SK-N-SH (cell line): ENCODE results near the gene MPIG6B. TPM values are rescaled to one million over a fixed set of nuclear protein-coding genes. Genes with fewer than 3 reads are reported as not detected.
A peak's percentile ranks its signal among the peaks of the same experiment; 100 is the strongest.

Source experiments
- CHD2 ChIP-seq: fragments of 150-350 bp; IDR thresholded peaks from 2 replicates; pipeline ENCODE4 v1.6.1; 2018; ENCODE audit warnings: low read length; ENCODE audit not compliant: partially characterized antibody
- CTCF ChIP-seq: fragments of 200-600 bp; sonication (generic); IDR thresholded peaks from 2 replicates; pipeline ENCODE4 v1.6.1; 2017; ENCODE audit warnings: antibody characterized with exemption, mild to moderate bottlenecking, moderate library complexity
- ELF1 ChIP-seq: IDR thresholded peaks from 2 replicates; pipeline ENCODE4 v1.4.0; 2012
- EP300 ChIP-seq, 2 experiments: IDR thresholded peaks; 2 replicates each; pipeline versions ENCODE4 v1.4.0 to v1.6.1; 2012; ENCODE audit warnings: borderline replicate concordance in 1 of 2, low read depth in 1 of 2, low read length in 1 of 2
- EZH2phosphoT487 ChIP-seq: fragments of 200-600 bp; sonication (generic); IDR thresholded peaks from 2 replicates; pipeline ENCODE4 v1.6.1; 2017; ENCODE audit warnings: low read depth, mixed run types, mild to moderate bottlenecking, antibody characterized with exemption, moderate library complexity, borderline replicate concordance
- FOSL2 ChIP-seq: IDR thresholded peaks from 2 replicates; pipeline ENCODE4 v1.4.0; 2012; ENCODE audit warnings: low read depth, mild to moderate bottlenecking, moderate library complexity, borderline replicate concordance
- FOXJ3 ChIP-seq: sonication (generic); formaldehyde crosslinking; IDR thresholded peaks from 2 replicates; pipeline ENCODE4 v1.5.1; 2020; ENCODE audit warnings: mild to moderate bottlenecking, missing genetic modification reagents
- FOXM1 ChIP-seq: IDR thresholded peaks from 2 replicates; pipeline ENCODE4 v1.4.0; 2012; ENCODE audit warnings: low read depth, mild to moderate bottlenecking
- IRF3 ChIP-seq: fragments of 150-350 bp; IDR thresholded peaks from 2 replicates; pipeline ENCODE4 v1.6.1; 2016; ENCODE audit warnings: mild to moderate bottlenecking, low read depth, low read length
- MAX ChIP-seq: IDR thresholded peaks from 2 replicates; pipeline ENCODE4 v1.4.0; 2012; ENCODE audit warnings: low read depth
- MEF2A ChIP-seq: IDR thresholded peaks from 2 replicates; pipeline ENCODE4 v1.4.0; 2012; ENCODE audit warnings: low read depth, borderline replicate concordance
- MXI1 ChIP-seq: IDR thresholded peaks from 2 replicates; pipeline ENCODE4 v1.6.1; 2012; ENCODE audit warnings: mild to moderate bottlenecking, low read depth, low read length, improper control_type of control experiment
- NRF1 ChIP-seq: IDR thresholded peaks from 2 replicates; pipeline ENCODE4 v1.6.1; 2012; ENCODE audit warnings: low read depth, mild to moderate bottlenecking, low read length
- POLR2AphosphoS5 ChIP-seq: IDR thresholded peaks from 2 replicates; pipeline ENCODE4 v1.6.1; 2012; ENCODE audit warnings: low read depth, low read length
- RCOR1 ChIP-seq: fragments of 150-350 bp; IDR thresholded peaks from 2 replicates; pipeline ENCODE4 v1.6.1; 2017; ENCODE audit warnings: antibody characterized with exemption, low read length
- REST ChIP-seq: IDR thresholded peaks from 2 replicates; pipeline ENCODE4 v1.6.1; 2012; ENCODE audit warnings: mild to moderate bottlenecking, low read depth, low read length, moderate library complexity
- RXRA ChIP-seq: IDR thresholded peaks from 2 replicates; pipeline ENCODE4 v1.4.0; 2012; ENCODE audit warnings: low read depth, mild to moderate bottlenecking, borderline replicate concordance
- SMC3 ChIP-seq: IDR thresholded peaks from 2 replicates; pipeline ENCODE4 v1.6.1; 2012; ENCODE audit warnings: low read depth, low read length, improper control_type of control experiment
- TEAD4 ChIP-seq: IDR thresholded peaks from 2 replicates; pipeline ENCODE4 v1.4.0; 2012; ENCODE audit warnings: mild to moderate bottlenecking, borderline replicate concordance; ENCODE audit not compliant: insufficient read depth
- USF1 ChIP-seq: IDR thresholded peaks from 2 replicates; pipeline ENCODE4 v1.4.0; 2012; ENCODE audit warnings: low read depth, borderline replicate concordance
- YY1 ChIP-seq: IDR thresholded peaks from 2 replicates; pipeline ENCODE4 v1.4.0; 2012; ENCODE audit warnings: low read depth, mild to moderate bottlenecking
- ZBTB33 ChIP-seq: IDR thresholded peaks from 2 replicates; pipeline ENCODE4 v1.4.0; 2012; ENCODE audit warnings: low read depth, borderline replicate concordance
- polyA plus RNA-seq, 3 experiments: library from polyadenylated mRNA; depleted of rRNA; stranded (reverse); fragments of >200 nt; gene quantifications; 2 replicates each; pipeline ENCODE4 v1.2.3, GENCODE V29; 2012

Gene MPIG6B
- polyA plus RNA-seq, 1 of the 3 experiments (the other 2 are of a cell fraction), result not detected

GRCh38 chr6:31729515-31729978, 6.4 kb downstream of the MPIG6B start (continued):
- TF ChIP-seq ZBTB33 (no peak), FOXJ3 (CRISPR knock-in tag) (no peak), REST (0 out of 2 replicates have a peak, but pooled peaks have one; percentile 10), IRF3 (no peak), CTCF (no peak), RXRA (0 out of 2 replicates have a peak, but pooled peaks have one; percentile 20), EP300 (IDR thresholded peaks at IDR 0.05; ENCODE audit: borderline replicate concordance in 1 of 2, low read depth in 1 of 2, low read length in 1 of 2) (no peak), MXI1 (peak; percentile 76; the same call in 1 of the 2 replicates), CHD2 (peak; percentile 2), MAX (peak; percentile 59; the same call in 1 of the 2 replicates), TEAD4 (no peak; the same call in 1 of the 2 replicates), YY1 (no peak), FOSL2 (no peak), SMC3 (peak; percentile 58), FOXM1 (no peak), ELF1 (no peak), EZH2phosphoT487 (no peak), POLR2AphosphoS5 (no peak), MEF2A (no peak), NRF1 (no peak), USF1 (no peak), RCOR1 (no peak)
